GM18499 (cell line): ENCODE data around the gene CTSO.
"Not testable (repeated sequence)": the region's sequence is repeated elsewhere in the genome, so short reads cannot be mapped to it uniquely, and the experiment has no call there.

Experiments used
- ATAC-seq: cut with Tn5 transposase; IDR thresholded peaks from one replicate; pipeline ENCODE4 v1.9.1; 2021; ENCODE audit warnings: moderate number of reproducible peaks; ENCODE audit not compliant: insufficient read depth, unreplicated experiment

Gene CTSO

DNA sequence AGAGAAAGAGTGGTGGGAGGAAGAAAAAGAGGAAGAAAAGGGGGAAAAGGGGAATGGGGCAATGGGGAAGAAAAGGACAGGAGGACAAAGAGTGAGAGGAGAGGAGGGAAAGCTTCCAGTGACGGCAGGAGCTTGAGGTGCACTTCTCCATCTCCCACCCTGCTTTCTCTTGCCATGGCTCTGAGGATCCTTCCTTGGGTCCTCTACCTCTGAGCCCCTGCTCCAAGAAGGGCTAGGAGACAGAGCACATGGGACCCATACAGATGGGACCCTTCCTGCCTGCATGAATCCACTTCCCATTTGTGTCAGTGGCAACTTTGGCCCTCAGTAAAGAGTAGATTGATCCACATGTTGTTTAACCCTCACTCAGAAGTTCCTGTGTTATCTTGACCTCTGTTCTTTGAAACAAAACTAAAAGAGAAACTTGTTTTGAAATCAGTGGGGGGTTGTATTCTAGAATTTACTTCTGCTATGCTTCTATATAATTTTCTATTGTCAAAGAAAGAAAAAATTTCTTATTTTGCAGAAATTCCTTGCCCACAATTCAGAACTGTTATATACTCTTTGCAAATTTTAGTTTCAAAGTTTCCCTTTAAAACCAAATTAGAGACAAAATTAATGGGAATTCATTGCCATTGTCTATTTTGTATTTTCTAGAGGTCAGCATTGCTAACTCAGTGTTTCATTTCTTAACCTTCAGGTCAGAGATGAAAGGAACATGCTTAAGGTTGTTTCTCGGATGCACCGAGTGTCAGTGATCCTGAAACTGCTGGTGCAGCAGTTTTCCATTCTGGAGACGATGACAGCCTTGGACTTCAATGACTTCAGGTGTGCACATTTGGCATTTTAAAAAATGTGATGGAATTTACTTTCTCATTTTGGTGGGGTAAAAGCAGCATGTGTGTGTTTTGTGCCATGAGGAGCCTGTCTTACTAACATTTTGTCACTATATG lies 45.2 kb downstream of the CTSO start:
- ATAC-seq = no peak

DNA sequence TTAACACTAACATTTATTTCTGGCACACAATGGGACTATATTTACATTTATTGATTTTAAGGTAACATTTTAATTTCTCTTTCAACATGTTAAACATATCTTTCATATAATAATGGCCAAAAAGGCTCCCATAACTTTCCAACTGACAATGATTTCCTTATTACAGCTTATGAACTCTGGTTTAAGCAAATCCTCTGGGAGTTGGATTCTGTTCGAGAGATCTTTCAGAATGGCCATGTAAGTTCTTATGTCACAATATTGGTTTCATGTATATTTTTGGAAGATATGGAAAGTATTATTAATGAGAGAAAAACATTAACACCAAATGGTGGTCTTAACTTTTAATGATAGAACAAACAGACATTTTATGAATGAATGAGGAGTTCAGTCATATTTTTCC lies 46.1 kb downstream of the CTSO start:
- ATAC-seq = no peak

DNA sequence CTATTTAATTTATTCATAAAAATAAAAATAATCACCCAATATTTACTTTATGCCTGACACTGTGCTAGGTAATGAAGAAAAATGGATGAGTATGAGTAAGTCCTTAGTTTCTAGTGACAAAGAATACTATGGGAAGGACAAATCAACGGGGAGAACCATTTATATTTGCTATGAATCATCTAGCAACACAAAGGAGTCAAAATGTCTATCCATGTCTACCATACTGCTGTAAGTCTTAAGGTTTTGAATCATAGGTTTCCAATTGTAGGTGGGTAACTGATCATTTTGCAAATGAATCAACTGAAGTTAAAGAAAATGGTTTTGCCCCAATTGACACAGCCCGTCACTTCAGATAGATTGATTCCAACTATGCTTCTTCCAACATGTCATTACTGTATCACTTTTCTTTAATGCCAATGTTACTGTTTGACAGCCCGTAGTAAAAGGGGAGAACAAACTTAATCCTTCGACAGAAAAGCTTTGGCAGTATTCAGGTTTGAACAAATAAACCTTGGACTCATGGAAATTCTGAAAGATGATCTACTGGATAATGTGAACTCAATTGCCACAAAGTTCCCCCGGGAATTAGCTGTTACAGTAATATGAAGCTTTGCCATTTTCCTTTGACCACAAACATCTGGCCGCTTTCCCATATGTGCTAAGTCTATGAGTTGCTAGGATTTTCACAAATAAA lies 47.0 kb downstream of the CTSO start:
- no peak for ATAC-seq

DNA sequence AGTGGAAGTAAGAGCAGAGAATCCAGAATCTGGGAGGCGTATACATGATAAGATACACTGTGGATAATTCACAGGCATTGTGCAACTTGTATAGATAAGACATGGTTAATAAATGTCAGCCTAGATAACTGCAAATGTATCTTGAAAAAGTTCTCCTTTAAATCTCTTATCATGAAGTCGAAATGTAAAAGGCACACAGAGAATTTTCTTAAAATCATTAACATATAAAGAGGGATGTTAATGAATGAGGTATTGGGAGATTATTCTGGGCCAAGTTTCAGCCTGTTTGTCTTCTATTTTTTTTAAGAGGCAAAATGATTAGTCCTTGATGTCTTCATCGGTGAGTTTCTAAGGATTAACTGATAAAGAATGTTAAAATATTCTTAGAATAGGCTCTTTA lies 49.3 kb downstream of the CTSO start:
- no peak for ATAC-seq

DNA sequence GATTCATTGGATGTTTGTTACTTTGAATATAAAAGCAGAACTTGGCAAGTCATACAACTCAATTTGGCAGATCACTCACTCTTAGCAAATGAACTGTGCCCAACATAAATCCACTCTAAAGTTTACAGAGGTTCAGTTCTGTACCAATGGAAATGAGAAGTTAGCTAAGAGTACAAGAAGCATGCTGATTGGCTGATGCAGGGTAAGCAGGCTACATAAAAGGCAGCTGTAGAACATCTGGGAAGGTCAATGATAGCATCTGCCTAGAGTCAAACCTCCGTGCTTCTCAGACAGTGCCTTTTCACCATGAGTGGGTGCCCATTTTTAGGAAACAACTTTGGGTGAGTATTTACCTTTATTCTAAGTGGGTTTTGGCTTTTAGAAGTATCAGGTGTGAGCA lies 50.2 kb downstream of the CTSO start, which contains the start of gene TDO2:
Gene TDO2 (plus strand): TSS at position 244 of the 400 bp plus-strand sequence. CDS start 63 bp downstream, at position 307.
- ATAC-seq = no peak

DNA sequence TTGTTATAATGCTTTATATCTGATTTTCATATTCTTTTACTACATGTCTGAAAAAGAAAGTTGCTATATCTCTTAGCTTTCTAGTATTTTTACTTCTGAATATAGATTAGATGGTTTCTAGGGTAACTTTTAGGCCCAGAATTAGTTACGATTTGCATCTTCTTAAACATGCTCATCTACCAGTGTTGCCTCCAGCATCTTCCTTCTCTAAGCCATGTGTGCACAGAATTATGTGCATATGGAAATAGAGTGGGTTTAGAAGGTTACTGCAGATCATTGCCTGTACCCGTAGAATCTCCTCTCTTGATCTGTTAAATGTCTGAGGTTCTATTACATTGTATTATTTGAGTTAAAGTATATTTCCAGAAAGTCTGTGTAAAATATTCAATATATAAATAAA lies 52.7 kb downstream of the CTSO start:
- no peak for ATAC-seq

DNA sequence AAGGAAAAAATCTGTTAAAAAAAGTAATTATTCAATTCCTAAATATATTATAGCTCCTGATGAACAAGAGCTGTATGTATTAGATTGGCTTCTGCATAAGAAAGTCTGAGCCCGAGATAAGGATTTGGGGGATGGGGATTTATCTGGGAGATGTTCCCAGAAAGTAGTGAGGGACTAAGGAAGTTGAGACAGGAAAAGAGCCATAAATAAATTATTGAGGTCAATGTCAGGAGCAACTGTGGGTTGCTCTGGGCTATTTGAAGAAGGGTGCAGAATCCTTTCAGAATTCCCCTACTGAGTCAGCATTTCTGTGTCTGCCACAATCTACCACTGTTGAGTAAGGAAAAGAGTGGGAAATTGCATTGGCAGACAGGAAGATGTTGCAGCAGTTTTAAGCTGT lies 53.3 kb downstream of the CTSO start:
- no peak for ATAC-seq

DNA sequence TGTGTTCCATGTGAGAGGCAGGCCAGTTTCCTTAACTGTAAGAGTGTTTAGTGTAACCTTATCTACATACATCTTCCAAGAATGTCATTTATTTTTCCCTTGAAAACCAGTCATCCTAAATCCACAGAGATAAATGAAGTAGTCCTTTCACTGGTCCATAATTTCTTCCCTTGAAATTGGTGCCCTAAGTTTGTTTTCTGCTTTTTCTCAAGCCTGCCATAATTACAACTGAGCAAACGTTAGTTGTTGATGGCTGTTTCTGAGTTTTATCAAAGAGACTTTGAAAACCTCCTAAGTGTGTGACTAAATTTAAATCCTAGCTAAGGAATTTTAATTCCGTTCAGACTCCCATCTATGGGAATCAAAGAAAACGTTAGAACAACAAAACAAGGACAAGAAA lies 53.8 kb downstream of the CTSO start:
- no peak for ATAC-seq

DNA sequence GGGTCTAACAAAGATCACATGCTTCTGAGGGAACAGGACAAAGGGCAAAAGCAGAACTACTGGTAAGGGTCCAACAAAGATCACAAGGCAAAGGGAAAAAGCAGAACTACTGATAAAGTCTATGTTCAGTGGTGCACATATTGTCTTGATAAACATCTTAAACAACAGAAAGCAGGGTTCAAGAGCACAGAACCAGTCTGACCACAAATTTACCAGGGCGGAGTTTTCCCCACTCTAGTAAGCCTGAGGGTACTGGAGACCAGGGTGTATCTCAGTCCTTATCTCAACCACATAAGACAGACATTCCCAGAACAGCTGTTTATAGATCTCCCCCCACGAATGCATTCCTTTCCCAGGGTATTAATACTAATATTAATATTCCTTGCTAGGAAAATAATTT lies 55.3 kb downstream of the CTSO start:
- ATAC-seq = not testable (repeated sequence)

DNA sequence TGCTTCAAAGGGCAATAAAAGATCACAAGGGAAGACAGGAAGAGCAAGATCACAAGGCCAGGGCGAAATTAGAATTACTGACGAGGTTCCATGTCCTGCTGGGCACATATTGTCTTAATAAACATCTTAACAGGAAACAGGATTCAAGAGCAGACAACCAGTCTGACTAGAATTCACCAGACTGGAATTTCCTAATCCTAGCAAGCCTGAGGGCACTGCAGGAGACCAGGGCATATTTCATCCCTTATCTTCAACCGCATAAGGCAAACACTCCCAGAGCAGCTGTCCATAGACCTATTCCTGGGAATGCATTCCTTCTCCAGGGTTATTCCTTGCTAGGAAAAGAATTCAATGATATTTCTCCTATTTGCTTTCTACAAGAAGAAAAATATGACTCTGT lies 62.6 kb downstream of the CTSO start:
- no peak for ATAC-seq

DNA sequence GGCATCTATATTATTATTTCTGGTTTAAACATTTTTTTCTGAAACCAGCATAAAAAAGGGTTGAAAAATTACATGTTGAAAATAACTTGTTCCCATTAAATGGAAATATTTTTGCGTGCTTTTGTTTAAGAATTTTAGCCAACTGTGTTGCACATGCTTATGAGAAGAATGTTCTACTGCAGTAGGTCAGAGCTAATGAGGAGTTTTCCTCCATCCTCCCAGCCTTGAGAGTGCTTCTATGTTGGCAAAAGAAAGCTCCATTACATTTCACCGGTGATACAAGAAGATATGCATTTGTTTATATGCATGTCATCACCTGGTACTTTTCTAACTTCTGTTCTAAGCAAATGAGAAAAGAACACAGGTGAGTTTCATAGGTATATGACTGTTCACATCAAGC lies 63.7 kb downstream of the CTSO start:
- ATAC-seq = no peak

DNA sequence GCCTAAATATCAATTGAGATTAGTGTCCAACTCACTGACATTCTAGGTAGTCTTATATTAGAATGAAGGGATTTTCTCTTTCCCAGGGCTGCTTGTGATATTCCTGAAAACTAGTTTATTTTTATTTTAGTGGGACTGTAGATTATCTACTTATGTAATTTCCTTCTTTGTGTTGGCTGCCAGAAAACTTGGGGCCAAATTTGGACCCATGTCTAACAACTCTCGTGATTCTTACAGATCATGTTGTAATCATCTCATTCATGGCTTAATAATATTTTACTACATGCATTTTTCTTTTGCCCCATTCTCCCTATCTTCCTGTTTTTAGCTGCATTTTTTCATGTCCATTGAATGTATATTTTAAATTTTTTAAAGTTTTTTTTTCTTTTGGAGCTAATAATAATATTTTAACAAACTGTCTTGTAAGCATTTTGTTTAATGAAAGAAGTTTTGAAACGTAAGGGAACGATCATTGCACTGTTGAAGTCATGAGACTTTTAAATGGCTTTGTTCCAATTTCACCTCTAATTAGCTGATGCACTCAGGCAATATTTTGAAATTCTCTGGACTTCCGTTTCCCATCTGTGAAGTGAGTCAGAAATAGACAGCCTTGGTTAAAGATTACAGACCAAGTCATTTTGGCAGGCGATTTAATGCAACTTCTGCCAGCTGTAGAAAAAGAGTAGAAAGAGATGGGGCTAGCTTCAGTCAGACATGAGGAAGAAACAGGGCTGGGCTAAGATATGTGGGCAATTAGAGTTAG lies 64.5 kb downstream of the CTSO start:
- ATAC-seq = peak; percentile 83

DNA sequence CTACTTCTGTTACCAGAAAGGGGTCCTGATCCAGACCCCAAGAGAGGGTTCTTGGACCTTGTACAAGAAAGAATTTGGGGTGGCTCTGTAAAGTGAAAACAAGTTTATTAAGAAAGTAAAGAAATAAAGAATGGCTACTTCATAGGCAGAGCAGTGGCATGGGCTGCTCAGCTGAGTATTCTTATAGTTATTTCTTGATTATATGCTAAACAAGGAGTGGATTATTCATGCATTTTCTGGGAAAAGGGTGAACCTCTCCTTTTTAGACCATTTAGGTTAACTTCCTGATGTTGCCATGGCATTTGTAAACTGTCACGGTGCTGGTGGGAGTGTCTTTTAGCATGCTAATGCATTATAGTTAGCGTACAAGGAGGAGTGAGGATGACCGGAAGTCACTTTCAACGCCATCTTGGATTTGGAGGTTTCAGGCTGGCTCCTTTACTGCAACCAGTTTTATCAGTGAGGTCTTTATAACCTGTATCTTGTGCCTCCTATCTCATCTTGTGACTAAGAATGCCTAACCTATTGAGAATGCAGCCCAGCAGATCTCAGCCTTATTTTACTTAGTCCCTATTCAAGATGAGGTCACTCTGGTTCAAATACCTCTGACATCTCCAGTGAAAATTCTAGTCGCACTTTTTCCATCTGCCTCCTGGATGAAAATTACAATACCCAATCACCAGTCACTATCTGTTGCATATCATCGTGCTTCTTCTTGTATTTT lies 65.7 kb downstream of the CTSO start:
- no peak for ATAC-seq

DNA sequence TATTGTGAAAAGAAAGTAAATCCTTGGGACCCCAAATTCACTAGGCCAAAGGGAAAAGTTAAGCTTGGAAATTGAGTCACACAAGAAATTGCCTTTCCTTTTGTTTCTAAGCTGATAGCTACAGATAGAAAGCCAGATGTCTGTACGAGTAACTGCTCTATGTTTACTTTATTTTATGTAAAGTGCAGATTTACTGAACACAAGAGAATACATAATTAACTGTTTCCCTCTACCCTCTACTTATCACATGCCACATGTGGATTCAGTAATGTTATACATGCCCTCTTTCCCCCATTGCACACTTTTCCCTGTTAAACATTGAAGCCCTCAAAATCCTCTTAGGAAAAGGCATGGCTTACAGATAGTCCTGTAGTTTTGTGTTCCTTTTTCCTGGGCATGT lies 66.6 kb downstream of the CTSO start:
- no peak for ATAC-seq

DNA sequence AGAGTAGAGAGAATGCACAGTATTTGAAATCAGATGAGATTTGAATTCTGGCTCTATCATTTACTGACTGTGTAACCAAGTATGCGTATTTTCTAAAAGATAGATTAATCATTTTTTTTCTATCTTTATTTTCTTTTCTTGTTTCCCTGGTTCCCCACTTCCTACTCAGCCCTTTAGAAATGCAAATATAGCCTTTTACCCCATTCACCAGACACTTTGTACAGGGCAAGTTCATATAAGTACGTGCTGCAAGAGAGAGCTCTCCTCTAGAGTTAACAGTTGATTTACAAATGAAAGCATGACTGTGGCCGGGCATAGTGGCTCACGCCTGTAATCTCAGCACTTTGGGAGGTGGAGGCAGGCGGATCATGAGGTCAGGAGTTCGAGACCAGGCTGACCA lies 68.0 kb downstream of the CTSO start:
- no peak for ATAC-seq

DNA sequence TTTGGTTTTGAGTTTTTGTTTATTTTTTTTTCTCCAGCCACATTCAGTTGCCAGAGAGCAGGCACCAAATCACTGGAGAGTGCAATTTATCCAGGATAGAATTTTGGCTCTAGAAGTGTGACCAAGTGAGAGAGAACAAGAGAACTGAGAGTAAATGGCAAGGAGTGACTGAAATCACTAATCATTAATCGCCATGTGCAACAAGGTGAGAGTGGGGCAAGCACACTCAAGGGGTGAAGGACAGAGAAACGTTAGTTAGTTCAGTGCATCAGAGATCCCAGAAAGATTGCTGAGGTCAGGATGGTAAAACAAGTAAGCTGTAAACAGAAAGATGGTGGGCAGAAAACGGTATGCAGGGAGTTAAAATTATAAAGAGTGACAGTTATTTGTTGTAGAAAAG lies 69.8 kb downstream of the CTSO start:
- ATAC-seq = no peak

DNA sequence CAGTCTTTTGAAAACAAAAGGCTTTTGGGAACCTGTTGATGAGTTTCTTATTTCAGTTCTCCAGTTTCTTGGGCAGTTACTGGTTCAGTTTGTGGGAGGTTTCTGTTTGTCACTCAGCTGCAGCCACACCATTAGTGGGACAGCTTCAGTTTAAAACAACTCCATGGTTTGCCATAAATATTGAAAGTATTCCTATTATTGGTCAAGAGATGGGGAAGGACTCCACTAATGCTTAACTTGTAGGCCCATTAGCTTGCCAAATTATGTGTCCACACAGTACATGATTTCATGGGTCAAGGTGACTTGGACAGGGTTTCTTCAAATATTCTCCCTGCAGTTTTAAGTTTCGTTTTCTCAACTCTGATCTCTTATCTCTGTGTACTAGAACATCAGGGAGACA lies 72.1 kb downstream of the CTSO start:
- ATAC-seq = no peak

DNA sequence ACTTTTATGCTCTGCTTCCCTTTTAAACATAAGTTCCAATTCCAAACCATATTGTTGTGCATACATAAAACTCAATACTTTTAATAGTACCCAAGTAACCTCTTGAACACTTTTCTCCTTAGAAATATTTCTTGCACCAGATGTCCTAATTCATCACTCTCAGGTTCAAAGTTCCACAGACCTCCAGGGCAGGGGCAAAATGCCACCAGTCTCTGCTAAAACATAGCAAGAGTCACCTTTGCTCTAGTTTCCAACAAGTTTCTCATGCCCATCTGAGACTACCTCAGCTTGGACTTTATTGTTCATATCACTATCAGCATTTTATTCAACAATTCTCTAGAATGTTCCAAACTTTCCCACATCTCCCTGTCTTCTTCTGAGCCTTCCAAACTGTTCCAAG lies 73.9 kb downstream of the CTSO start:
- ATAC-seq = no peak

DNA sequence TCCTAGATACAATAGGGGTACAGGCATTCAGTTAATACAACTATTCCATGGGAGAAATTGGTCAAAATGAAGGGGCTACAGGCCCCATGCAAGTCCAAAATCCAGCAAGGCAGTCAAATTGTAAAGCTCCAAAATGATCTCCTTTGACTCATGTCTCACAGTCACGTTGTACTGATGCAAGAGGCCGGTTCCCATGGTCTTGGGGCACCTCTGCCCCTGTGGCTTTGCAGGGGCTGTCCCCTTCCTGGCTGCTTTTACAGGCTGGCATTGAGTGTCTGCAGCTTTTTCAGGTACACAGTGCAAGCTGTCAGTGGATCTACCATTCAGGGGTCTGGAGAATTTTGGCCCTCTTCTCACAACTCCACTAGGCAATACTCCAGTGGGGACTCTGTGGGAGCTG lies 75.1 kb downstream of the CTSO start:
- ATAC-seq = no peak

DNA sequence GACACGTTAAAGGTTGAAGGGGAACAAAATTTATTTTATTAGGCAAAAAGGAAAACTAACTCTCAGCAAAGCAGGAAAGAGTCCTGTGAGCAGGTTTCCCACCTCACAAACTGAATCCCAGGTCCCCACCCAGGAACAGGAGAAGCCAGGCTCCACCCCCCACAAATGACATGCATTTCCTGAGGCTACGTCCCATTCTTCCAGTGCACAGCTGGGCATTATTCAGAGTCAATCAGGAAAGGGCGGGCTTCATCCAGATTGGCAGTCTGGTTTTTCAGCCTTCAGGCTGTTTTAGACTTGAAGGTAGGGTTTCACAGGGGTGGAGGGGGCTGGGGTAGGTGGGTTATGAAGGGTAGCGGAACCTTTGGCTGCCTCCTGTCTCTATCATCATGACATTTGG lies 75.7 kb downstream of the CTSO start:
- no peak for ATAC-seq
